GM23338 (cell line): ENCODE data around the gene LENEP. TPM values are rescaled to one million over a fixed set of nuclear protein-coding genes. Genes with fewer than 3 reads are reported as not detected.

ENCODE experiments used
- ATAC-seq: fragments of 200-7000 bp; cut with Tn5 transposase; 3 replicates; pipeline ENCODE4 v1.9.1; 2020
- DNase-seq: peaks from one replicate; pipeline ENCODE4 v3.0.0-alpha.2; 2015; ENCODE audit warnings: low spot score
- H2AFZ ChIP-seq: fragments of 200-600 bp; sonication (generic); 2 replicates; pipeline ENCODE4 v1.8.0; 2016; ENCODE audit warnings: antibody characterized with exemption, mild to moderate bottlenecking, moderate library complexity
- H3F3A ChIP-seq: fragments of 200-600 bp; sonication (generic); replicated peaks from 2 replicates; pipeline ENCODE4 v1.8.0; 2017; ENCODE audit warnings: antibody characterized with exemption, mixed run types, low read depth
- H3K27ac ChIP-seq: fragments of 200-600 bp; sonication (generic); 2 replicates; pipeline ENCODE4 v1.6.1; 2016; ENCODE audit warnings: low read depth
- H3K27me3 ChIP-seq: fragments of 200-600 bp; sonication (generic); 2 replicates; pipeline ENCODE4 v1.8.0; 2016; ENCODE audit warnings: mild to moderate bottlenecking, mixed run types, moderate library complexity; ENCODE audit not compliant: insufficient read depth
- H3K36me3 ChIP-seq: fragments of 200-600 bp; sonication (generic); 2 replicates; pipeline ENCODE4 v1.8.0; 2016; ENCODE audit warnings: mild to moderate bottlenecking; ENCODE audit not compliant: insufficient read depth
- H3K4me1 ChIP-seq: fragments of 200-600 bp; sonication (generic); 2 replicates; pipeline ENCODE4 v1.8.0; 2016; ENCODE audit warnings: mild to moderate bottlenecking, moderate library complexity; ENCODE audit not compliant: insufficient read depth
- H3K4me2 ChIP-seq: fragments of 200-600 bp; sonication (generic); 2 replicates; pipeline ENCODE4 v1.7.1; 2017; ENCODE audit warnings: mixed run types
- H3K4me3 ChIP-seq: fragments of 200-600 bp; sonication (generic); 2 replicates; pipeline ENCODE4 v1.6.1; 2016; ENCODE audit warnings: mixed run types
- H3K79me2 ChIP-seq: fragments of 200-600 bp; sonication (generic); replicated peaks from 2 replicates; pipeline ENCODE4 v1.8.0; 2017; ENCODE audit warnings: mild to moderate bottlenecking; ENCODE audit not compliant: insufficient read depth
- H3K9me2 ChIP-seq: fragments of 200-600 bp; sonication (generic); 2 replicates; pipeline ENCODE4 v1.8.0; 2017; ENCODE audit not compliant: insufficient read depth
- H4K20me1 ChIP-seq: fragments of 200-600 bp; sonication (generic); replicated peaks from 2 replicates; pipeline ENCODE4 v1.8.0; 2017; ENCODE audit warnings: mild to moderate bottlenecking; ENCODE audit not compliant: insufficient read depth
- H3K27ac Mint-ChIP-seq: 2 replicates; pipeline ENCODE4 v1.8.0; 2020; ENCODE audit warnings: inconsistent platforms, mild to moderate bottlenecking, moderate library complexity, mixed read lengths
- H3K27me3 Mint-ChIP-seq: 3 replicates; pipeline ENCODE4 v1.8.0; 2022; ENCODE audit warnings: low read depth, mild to moderate bottlenecking, moderate library complexity, mixed read lengths, inconsistent platforms; ENCODE audit not compliant: insufficient read depth, poor library complexity
- H3K36me3 Mint-ChIP-seq: 3 replicates; pipeline ENCODE4 v1.8.0; 2021; ENCODE audit warnings: low read depth, mild to moderate bottlenecking, inconsistent platforms, moderate library complexity, mixed read lengths
- H3K4me1 Mint-ChIP-seq: 3 replicates; pipeline ENCODE4 v1.8.0; 2020; ENCODE audit warnings: mild to moderate bottlenecking, inconsistent platforms, mixed read lengths
- H3K4me3 Mint-ChIP-seq: 3 replicates; pipeline ENCODE4 v1.8.0; 2021; ENCODE audit warnings: moderate library complexity, mild to moderate bottlenecking, inconsistent platforms, mixed read lengths
- H3K9me3 Mint-ChIP-seq: 3 replicates; pipeline ENCODE4 v1.8.0; 2020; ENCODE audit warnings: moderate library complexity, mild to moderate bottlenecking, inconsistent platforms, mixed read lengths
- CREB1 ChIP-seq: fragments of 250-450 bp; sonication (Bioruptor Pico); IDR thresholded peaks from 2 replicates; pipeline ENCODE4 v1.5.0; 2020; ENCODE audit warnings: low read depth, mild to moderate bottlenecking, moderate library complexity
- CTCF ChIP-seq, 2 experiments: fragments of 200-600 bp in 1 of 2; sonication (generic) in 1 of 2; conservative IDR thresholded peaks; 2 replicates each; pipeline versions ENCODE4 v1.5.1 to v1.6.1; 2016 to 2017; ENCODE audit warnings: antibody characterized with exemption in 2 of 2, low read depth in 2 of 2, mild to moderate bottlenecking in 2 of 2, moderate library complexity in 1 of 2
- EZH2 ChIP-seq: fragments of 200-600 bp; sonication (generic); IDR thresholded peaks from one replicate; pipeline ENCODE4 v1.8.0; 2017; ENCODE audit warnings: antibody characterized with exemption, mild to moderate bottlenecking, low read depth; ENCODE audit not compliant: unreplicated experiment
- JUNB ChIP-seq: IDR thresholded peaks from one replicate; pipeline ENCODE4 v1.6.1; 2016; ENCODE audit warnings: antibody characterized with exemption; ENCODE audit not compliant: unreplicated experiment
- NANOG ChIP-seq: IDR thresholded peaks from 2 replicates; pipeline ENCODE4 v1.6.1; 2016; ENCODE audit warnings: antibody characterized with exemption, borderline replicate concordance
- POLR2AphosphoS5 ChIP-seq: IDR thresholded peaks from 2 replicates; pipeline ENCODE4 v1.6.1; 2016; ENCODE audit warnings: antibody characterized with exemption, low read depth
- STAT1 ChIP-seq: IDR thresholded peaks from one replicate; pipeline ENCODE4 v1.6.1; 2016; ENCODE audit warnings: antibody characterized with exemption; ENCODE audit not compliant: unreplicated experiment
- ZNF114 ChIP-seq: fragments of 250-450 bp; sonication (Bioruptor Pico); IDR thresholded peaks from 2 replicates; pipeline ENCODE4 v1.5.0; 2020; ENCODE audit warnings: mild to moderate bottlenecking, moderate library complexity
- ZNF331 ChIP-seq: fragments of 250-450 bp; sonication (Bioruptor Pico); IDR thresholded peaks from 2 replicates; pipeline ENCODE4 v1.5.0; 2020; ENCODE audit warnings: low read depth, mild to moderate bottlenecking, moderate library complexity
- polyA plus RNA-seq: library from polyadenylated mRNA; unstranded; fragments of >200 nt; fragmentation: Nextera tagmentation; extraction: Ambion mirVana; gene quantifications from 2 replicates; pipeline ENCODE4 v1.2.1, GENCODE V29; 2016
- total RNA-seq: library from RNA; depleted of rRNA; stranded (reverse); fragments of >200 nt; shearing (Covaris generic); gene quantifications from 2 replicates; pipeline ENCODE4 v1.2.3, GENCODE V29; 2014

LENEP gene
- total and polyA plus RNA-seq, 2 experiments from 2014 or later: 1.6 TPM; not detected in 1

GRCh38 chr1:154945160-154945961 lies 48.0 kb upstream of the LENEP start:
- Histone ChIP-seq H3K27ac (no peak overlapping the region), H3K79me2 (no peaks in the 10 kb centered on the region), H3K4me3 (no peak overlapping the region), H3F3A (no peaks in the 10 kb centered on the region), H3K27me3 (no peaks in the 10 kb centered on the region), H2AFZ (no peak overlapping the region), H3K9me2 (no peaks in the 10 kb centered on the region), H3K36me3 (no peaks in the 10 kb centered on the region), H3K4me1 (peaks cover 6% of the 10 kb centered on the region), H3K4me2 (no peak overlapping the region), H4K20me1 (no peaks in the 10 kb centered on the region)
- Mint-ChIP-seq H3K27ac (no peak overlapping the region), H3K4me1 (peaks cover 19% of the 10 kb centered on the region), H3K9me3 (no peaks in the 10 kb centered on the region), H3K36me3 (no peaks in the 10 kb centered on the region; the same call in 2 of the 3 replicates), H3K4me3 (no peak overlapping the region), H3K27me3 (peaks cover 11% of the 10 kb centered on the region)
- no peak for DNase-seq
- TF ChIP-seq CTCF (conservative IDR thresholded peaks at IDR 0.05; ENCODE audit: low read depth in 2 of 2) (no peak), JUNB (no peak), STAT1 (no peak), ZNF331 (CRISPR knock-in tag) (no peak), CREB1 (CRISPR knock-in tag) (no peak), POLR2AphosphoS5 (no peak), EZH2 (no peak), NANOG (no peak)
- no peak for ATAC-seq

- Mint-ChIP-seq H3K4me1 (peaks cover 10% of the 10 kb centered on the region), H3K27me3 (peaks cover 4% of the 10 kb centered on the region), H3K9me3 (no peaks in the 10 kb centered on the region), H3K36me3 (no peaks in the 10 kb centered on the region; the same call in 2 of the 3 replicates), H3K4me3 (no peak overlapping the region; the same call in 2 of the 3 replicates), H3K27ac (no peak overlapping the region; the same call in 1 of the 2 replicates)
- Histone ChIP-seq H3K4me3 (no peak overlapping the region), H3K79me2 (no peaks in the 10 kb centered on the region), H3K27ac (no peak overlapping the region), H3K27me3 (no peaks in the 10 kb centered on the region), H2AFZ (no peak overlapping the region), H3K4me1 (peaks cover 3% of the 10 kb centered on the region; the same call in 1 of the 2 replicates), H3K4me2 (no peak overlapping the region), H3K36me3 (no peaks in the 10 kb centered on the region), H4K20me1 (no peaks in the 10 kb centered on the region), H3F3A (no peaks in the 10 kb centered on the region), H3K9me2 (no peaks in the 10 kb centered on the region)
- DNase-seq: no peak
- TF ChIP-seq ZNF114 (CRISPR knock-in tag) (no peak), CTCF (conservative IDR thresholded peaks at IDR 0.05; ENCODE audit: low read depth in 2 of 2) (no peak)
- no peak for ATAC-seq
Measured at GRCh38 chr1:154945962-154946850, 47.2 kb upstream of the LENEP start.
